NK-92 (cell line): ENCODE measurements around the gene BCL6.

ENCODE experiments used
- DNase-seq: peaks from one replicate; lab custom pipeline; 2025; ENCODE audit not compliant: unreplicated experiment; lab: John Stamatoyannopoulos, UW

BCL6 gene

DNA sequence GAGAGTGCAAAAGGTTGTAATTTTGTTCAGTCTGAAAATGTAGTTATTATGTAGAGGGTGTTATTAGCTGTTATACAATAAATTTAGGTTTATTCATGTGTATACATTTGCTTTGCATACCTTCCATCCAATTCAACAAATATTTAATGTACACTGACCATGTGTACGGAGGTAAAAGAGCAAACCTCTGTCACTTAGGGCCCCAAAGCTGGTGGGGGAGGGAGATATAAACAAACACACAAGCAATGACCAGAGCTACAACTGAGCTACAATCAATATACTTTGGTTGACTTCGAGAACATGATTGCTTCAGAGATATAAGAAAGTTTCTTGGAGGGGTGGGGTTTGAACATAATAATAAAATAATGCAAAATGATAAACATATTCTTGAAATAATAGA, 17.5 kb upstream of the BCL6 start:
- no peak for DNase-seq

DNA sequence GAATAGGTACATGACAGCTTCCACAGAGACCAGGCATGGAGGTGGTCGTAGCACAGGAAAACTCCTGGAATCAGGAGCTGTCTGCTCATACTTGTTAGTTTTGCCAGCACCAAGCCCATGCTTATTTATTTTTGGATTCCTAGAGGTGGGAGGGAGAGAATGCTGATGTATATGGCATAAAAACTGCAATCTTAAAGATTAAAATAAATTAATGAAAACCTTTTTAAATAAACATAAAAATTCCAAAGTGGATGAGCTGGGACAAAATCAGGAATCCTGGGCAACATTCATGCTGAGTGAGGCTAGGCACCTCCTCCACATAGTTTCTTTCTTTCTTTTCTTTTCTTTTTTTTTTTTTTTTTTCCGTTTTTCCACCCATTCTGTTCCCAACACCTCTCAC, 14.3 kb upstream of the BCL6 start:
- no peak for DNase-seq

DNA sequence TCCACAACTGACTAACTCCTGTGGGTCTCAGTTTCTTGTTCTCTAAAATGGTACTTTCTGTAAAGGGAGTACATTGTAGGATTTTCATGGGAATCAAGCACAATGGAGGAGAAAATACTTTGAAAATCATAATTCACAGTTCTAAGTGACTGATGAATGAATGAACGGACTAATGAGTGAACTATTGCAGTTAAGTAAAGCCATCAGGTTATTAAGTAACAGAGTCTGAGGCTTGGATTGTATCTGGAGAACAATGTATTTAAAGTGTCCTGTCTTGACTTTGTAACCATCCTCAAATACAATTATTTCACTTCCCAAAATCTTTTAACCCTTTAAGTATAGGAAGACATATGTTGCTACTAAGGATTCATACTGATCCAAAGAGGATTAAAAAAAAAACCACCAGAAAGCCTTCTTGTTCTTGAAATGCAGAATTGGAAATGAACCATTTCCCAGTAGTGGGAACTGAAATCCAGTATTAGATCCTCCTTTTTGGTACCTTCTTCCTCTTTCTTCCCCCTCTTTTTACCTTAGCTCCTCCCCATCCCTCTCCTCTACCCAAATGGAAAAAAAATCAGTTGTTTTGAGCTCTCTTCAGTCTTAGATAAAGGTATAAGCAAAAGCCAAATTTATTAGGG, 13.2 kb upstream of the BCL6 start:
- no peak for DNase-seq

DNA sequence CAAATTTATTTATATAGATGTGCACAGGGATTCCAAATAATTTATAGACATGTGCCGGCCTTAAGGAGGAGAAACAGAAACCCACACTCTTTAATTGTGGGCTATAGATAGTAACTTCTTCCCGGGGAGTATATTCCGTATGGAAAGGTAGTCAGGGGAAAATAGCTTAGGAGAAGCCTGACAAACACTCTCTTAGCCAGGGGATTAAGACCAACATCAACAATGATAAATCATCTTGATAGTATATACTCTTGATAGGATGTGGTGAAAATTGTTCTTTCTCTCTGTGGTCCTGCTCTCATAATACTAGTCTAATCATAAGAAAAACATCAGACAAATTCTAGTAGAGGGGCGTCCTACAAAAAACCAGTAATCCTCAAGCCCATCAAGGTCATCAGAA, 8.2 kb upstream of the BCL6 start:
- no peak for DNase-seq

DNA sequence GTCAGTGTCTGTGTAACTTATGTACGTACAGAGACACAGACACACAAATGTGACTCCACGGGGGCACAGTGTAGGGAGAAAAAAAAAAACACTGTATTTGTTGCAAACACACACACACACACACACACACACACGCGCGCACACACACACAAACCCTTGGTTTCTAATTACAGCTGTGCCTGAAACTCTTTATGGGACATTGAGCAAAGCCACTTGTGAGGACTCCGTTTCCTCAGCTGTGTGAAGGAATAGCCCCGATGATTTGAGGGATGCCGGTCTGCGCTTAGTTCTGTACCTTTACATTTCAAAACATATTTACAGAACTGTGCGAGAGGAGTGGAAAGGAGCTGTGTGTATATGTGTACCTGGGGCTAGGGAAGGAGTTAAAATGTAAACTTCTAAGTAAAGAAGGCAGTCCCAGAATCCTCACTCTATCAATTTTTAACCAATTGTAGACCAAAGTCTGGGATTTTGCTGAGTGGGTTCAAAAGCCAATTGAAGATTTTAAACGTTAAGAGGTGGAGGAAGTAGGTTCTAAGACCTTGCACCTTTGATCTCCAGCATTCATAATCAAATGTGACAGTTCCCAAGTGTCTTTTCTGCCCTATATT, 5.3 kb upstream of the BCL6 start:
- DNase-seq, result no peak

DNA sequence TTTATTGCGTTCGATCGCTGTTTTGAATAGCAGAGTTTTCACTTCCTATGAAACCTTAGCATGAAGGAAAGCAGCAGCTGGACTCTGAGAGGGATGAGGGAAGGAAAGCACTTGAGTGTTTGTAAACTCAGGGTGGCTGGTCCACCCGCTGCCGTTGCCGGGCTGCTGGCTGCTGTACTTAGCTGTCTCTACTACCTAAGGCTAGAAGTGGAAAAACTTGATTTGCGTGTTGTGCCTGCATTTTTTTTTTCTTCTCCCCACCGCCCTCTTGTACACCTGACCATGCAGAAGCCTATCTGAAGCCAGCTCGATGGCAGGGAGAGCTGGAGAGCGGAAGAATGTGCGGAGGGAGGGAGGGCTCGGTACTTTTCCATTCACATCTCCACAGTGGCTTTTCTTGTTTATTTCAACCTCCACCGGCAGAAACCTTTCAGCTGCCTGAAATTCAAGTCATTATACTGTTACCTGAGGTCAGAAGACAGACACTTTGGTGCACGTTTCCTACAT, 4.8 kb upstream of the BCL6 start:
- no peak for DNase-seq

DNA sequence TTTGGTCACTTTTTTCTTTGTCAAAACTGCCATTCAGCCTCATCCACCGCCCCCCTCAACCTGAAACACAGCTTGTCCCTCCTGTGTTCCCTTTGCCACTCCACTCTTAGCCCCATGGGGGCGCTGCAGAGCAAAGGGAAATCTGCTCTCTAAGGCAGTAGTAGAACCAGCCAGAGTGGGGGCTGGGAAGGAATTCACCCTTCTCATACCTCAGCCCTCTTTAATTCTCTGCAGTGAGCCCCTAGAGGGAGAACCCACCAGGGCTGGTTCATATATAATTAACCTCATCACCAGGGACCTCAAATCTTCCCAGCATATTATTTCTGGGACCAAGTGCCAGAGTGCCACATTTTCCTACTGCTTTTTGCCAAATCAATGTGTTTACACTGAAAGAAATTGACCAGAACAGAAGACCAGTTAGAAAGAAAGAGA, 2.8 kb upstream of the BCL6 start:
- peak; percentile 24 for DNase-seq

DNA sequence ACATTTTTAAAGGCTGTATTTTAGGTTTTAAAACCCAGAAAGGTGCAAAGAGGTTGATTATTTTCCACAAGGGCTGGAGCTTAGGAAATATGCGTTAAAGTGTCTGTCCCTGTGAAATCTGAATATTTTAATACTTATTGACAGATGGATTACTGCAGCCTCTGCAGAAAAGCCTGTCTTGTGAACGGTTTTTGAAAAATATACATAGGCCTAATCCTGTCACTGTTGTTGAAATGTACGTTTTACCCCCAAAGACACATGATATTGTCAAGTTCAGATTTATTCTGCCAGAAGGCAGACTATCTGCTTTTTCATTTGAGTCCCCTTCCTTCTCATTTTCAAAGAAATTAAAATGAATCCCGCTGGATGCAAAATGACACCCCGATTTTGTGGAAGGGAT, 2.2 kb upstream of the BCL6 start:
- DNase-seq, result no peak

DNA sequence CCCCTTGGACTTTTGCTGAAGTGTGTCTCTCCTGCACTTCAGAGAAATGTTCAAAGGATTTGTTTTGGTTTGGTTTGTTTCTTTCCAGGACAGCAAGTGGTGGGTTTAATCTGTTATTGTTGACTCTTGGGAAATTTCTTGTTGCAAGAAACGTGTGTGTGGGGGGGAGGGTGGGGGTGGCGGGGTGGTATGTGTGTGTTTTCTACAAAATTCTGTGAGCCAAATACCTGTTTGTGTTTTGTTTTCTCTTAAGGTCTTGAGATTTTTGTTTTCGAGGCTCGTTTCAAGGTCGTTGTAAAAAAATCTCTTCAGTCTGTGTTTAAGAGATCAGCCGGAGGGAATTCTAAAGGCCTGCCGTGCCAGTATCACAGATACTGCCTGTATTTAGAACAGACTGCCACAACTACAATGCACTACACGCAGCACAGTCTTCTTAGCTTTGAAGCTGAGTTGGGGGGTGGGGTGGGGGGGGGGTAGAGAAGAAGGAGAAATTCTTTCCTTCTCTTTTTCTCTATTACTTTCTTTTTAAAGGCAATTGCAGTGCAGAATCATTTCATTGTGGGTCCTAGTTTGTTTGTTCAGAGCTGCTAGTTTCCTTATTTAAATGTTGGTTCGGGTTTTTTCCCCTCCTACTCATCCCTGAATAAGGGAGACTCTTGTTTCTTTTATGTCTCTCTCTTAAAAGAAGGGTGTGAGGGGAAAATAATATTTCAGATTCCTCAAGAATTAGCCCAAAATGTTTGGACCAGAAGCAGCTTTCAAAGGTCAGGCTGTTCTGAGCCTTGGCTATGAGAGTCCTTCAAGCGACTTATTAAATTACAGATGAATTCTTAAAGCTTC, 1.4 kb upstream of the BCL6 start:
- DNase-seq, result no peak

DNA sequence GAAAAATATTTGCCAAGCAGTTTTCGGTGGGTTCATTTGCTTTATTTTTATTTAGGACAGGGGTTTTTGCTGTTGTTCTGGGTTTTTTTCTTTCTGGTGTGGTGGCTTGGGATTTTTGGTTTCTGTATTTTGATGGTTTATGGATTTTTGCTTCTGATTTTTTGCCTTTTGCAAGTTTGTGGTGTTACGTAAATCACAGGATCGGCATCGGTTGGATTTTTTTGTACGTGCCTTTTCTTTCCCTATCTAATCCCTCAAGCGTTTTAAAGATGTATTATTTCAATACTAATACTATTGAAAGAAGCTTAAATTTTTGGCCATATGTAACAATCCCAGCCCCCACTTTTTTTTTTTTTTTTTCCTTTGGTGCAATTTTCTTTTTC, 782 bp upstream of the BCL6 start:
- DNase-seq, result no peak

DNA sequence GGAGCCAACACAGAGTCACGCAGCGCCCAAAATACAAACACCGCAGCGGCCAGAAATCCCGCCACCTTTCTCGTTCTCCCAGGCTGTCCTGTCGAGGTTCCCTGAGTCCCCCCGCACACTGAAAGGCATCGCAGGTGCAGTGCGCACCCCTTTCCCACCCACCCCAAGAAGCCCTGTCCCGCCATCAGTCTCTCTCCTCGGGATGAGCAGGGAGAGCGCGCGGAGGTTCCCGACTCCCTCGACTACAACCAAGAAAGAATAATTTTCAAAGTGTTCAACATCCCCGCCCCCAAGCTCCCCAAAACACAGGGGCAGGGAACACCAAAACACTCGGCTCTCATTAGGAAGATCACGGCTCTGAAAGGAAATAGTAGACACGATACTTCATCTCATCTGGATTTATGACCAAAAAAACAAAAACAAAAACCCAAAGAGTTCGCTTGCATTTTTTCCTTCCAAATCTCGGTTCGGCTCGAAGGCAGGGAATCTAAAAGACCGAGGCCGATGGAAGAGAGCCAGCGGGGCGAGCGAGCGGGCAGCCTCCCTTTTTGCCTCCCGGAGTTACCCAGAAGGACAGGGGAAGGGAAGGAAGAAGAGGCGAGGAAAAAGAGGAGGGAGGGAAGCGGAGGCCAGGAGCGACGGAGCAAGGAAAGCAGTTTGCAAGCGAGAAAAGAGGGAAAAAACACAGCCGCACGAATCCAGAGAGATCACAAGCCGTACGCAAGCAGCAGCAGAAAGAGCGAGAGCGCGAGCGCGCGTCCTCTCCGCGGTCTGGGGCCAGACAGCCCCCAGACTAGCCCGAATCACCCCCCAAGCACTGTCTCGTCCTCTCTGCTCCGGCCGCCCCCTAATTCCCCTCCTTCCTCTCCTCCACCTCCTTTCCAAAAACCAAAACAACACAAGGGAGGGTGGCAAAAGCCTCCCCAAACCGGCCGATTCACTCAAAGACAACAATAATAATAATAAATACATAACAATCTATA, 808 bp downstream of the BCL6 start:
- no peak for DNase-seq

DNA sequence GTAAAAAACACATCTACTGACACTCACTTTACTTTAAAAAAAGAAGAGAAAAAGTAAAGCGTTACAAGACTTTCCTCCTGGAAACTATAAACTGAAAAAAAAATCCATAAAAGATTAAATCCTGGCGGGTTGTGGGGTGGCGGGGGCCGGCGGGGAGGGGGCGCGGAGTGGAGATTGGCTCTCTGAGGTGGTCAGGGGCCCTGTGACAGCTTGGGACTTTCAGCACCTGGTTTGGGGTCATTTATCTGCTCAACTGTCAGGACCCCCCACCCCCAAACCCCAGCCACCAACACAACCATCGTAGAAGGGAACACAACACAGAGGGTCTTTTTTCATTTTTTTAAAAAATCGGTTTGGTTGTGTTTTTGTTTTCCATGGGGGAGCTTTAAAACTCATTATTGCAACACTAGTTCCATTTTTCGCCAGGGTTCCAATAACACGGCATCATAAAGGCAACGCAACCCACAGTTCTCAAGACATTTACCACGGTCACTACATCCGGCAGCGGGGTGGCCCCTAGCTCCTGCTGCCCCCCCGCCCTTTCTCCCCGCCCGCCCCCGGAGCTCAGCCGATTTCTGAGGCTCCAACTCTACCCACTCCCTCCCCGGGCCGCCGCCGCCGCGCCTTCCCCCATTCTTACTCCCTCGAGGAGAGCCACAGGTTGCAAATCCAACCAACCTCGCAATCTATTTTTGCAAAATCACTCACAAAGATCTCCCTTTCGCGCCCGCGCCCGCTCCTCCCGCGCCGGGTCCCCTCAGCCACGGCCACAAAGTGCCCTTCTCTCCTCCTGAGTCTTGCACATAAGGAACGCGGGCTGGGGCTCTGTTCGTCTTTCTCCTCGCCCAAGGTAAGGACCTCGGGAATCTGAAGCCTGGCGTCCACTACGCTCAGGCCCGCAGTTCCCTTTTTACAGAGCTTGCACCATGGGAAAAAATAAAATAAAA, 1.8 kb downstream of the BCL6 start:
- DNase-seq, result no peak

DNA sequence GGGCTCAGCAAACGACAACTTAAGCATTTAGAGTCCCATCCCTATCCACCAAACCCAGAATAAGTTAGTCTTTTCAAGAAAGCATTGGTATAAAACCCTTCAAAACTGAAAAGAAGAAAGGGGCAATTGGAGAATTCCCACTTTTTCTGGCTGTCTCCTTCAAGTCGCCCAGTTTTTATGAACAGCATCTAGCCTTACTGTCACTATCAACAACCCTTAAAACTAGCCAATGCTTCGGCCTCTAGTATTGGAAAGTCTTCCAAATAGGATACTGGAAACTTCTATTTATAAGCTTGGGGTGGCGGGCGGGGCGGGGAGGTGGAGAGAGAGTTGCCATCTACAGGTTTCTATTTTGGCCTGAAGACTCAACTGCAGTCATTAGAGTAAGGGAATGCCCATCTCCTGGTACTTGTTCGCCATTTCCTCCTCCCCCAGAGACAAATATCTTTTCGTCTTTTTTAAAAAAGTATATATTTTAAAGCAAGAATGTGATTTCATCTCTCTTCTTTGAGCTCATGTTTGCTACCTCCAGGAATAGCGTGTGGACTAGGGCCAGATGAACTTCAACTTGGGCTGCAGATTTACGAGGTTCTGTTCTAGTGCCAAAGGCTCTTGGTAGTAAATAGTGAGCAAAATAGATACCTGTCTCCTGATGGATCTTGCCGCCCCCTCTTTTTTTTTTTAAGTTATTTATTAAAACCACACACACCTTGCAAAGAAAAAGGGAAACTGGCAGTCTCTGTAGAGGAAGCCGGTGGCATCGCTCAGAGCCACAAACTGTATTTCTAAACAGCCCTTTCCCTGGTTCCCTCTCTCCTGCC, 2.7 kb downstream of the BCL6 start:
- no peak for DNase-seq

DNA sequence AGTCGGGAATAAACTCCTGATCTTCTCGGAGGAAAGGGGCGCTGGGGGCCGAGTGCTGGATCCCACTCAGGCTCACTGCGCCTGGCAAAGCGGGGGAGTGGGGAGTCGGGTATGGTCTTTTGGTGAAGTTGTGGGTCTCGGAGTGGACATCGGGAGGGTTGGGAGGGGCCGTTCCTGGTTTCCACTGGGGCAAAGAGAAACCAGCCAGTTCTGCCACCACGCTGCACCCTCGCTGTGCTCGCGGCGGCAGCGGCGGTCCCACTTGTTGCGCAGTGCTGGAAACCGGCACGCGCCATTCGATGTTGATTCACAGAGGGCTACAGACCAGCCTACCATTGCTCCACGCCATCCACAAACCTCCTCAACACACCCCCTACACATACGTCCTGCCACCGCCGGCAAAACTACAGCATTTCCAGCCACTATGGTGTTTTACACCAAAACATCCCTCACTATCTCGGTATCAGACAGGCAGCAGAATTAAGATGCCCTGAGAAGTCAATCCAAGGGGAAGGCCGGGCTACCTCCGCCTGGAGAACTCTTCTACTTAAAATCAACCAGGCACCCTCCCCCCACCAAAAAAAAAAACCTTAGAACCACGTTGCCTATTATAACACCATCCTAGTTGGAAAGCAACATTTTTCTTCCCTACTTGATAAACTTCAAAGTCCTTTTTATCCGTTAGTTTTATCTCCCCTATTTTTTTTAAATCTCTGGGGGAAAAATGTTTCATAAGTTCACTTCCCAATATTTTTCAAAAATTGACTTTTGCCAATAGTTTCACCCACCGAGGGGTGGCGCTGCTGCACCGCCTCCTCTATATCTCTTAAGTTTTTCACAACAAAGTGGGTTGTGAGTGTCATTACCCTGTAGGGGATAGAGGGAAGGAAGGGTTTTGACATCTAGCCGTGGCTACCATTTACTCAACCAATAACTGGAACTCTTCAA, 3.6 kb downstream of the BCL6 start:
- DNase-seq, result no peak

DNA sequence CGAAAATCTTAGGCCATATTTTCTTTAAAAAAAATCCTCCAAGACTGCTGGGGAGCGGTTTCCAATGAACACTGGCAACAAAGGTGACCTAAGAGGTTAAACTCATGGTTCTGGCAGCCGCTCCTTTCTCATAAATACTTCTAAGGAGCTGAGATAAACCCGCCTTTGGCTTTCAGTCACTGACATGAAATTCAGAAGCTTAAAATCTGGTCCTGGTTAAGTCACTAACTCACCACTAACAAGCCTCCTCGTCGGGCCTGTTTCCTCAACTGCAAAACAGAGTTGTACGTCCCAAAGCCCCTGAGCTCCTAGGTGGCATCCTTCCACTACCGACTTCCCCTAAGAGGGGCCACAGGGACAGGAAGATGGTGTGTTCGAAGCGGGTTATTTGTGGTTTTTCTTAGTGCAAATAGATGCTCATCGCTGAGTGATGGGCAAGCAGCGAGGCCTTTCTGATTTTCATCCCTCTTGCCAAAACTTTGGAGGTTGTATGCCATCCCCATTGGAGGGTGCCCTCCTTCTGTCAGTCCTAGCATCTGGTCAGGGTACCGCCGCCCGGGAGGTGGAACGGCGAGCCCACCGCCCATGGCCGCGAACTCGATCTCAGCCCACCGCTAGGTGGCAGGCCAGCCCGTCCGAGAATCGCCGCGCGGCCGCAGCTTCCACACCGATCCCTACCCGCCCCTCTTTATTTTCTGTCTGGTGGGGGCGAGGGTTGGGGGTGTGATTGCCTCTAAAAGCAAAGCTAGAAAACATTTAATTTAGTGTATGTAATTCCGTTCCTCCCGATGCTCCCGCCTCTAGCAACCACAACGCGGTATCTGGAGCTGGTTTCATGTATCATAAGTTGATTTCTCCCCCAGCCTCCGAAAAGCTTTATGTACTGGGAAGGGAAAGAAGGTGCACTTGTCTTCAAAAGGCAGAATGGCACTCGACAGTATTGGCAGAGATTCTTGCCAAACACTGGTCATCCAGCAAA, 4.6 kb downstream of the BCL6 start:
- no peak for DNase-seq

DNA sequence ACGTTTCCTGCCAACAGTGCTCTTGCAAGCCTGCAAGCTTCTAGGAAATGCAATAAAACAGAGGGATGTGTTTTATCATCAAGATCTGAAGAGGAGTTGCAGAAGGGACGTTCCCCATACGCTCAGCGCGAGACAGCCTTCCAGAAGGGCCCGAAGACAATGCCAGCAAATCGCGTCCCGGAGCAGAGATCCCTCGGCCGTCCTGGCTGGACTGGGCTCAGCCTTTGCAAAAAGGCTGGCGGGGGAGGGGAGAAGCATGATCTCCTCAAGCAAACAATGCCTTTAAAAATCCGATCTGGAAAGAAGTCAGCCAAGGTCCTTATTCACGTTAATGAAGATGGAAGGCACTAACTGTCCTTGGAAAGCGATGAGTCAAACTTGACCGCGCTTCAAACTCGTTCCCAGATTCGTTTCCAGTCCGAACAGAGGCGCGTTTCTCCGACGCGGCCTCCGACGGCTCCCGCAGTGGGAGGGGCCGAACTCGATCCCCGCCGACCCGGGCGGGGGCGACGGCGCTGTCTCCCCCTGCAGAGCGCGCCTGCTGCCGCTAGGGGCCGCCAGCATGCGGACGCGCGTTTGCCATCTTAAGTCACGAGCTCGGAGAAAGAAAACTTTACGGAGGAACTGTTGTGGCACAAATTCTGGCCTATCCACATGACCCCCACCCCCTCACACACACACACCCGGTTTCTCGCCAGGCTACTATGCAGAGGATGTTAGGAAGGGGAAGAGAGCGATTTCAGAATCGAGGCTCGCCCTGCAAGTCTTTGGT, 5.5 kb downstream of the BCL6 start:
- DNase-seq, result no peak
